22Rv1 (cell line): ENCODE measurements around the gene TRAPPC2.
"Not testable (repeated sequence)": the region's sequence is repeated elsewhere in the genome, so short reads cannot be mapped to it uniquely, and the experiment has no call there.

Source experiments
- H3K27ac ChIP-seq: fragments of 450-650 bp; 2 replicates; pipeline ENCODE4 v1.5.1; 2017
- CTCF ChIP-seq: fragments of 450-650 bp; IDR thresholded peaks from 2 replicates; pipeline ENCODE4 v1.5.1; 2017; ENCODE audit warnings: mild to moderate bottlenecking
- ZFX ChIP-seq: fragments of 450-650 bp; IDR thresholded peaks from 2 replicates; pipeline ENCODE4 v1.6.1; 2017; ENCODE audit warnings: antibody characterized with exemption, borderline replicate concordance

Gene TRAPPC2

GRCh38 chrX:13748486-13748885 lies 14.1 kb upstream of the TRAPPC2 start:
- H3K27ac ChIP-seq = no peak overlapping the region

GRCh38 chrX:13747836-13748235 lies 13.4 kb upstream of the TRAPPC2 start:
- H3K27ac ChIP-seq = no peak overlapping the region
- TF ChIP-seq CTCF = 0 out of 2 replicates have a peak, but pooled peaks have one; percentile 22
- no peak for TF ChIP-seq ZFX

More at GRCh38 chrX:13748486-13748885, 14.1 kb upstream of the TRAPPC2 start:
- TF ChIP-seq CTCF = no peak
- no peak for TF ChIP-seq ZFX

GRCh38 chrX:13742397-13743176 lies 8.2 kb upstream of the TRAPPC2 start:
- TF ChIP-seq ZFX (no peak), CTCF (no peak)
- no peak overlapping the region for H3K27ac ChIP-seq

- TF ChIP-seq CTCF = no peak
- TF ChIP-seq ZFX = no peak
- H3K27ac ChIP-seq = no peak overlapping the region
Observed at GRCh38 chrX:13741695-13742094, 7.3 kb upstream of the TRAPPC2 start.

GRCh38 chrX:13733506-13733905 lies 914 bp downstream of the TRAPPC2 start:
- TF ChIP-seq CTCF = no peak
- TF ChIP-seq ZFX = no peak
- H3K27ac ChIP-seq = peak overlapping the region; percentile 93

- no peak for TF ChIP-seq ZFX
- no peak for TF ChIP-seq CTCF
- no peak overlapping the region for H3K27ac ChIP-seq
Observed at GRCh38 chrX:13732246-13733067, 2.0 kb downstream of the TRAPPC2 start.

GRCh38 chrX:13730523-13730922 lies 3.9 kb downstream of the TRAPPC2 start:
- not testable (repeated sequence) for H3K27ac ChIP-seq

GRCh38 chrX:13726583-13726982 lies 7.8 kb downstream of the TRAPPC2 start:
- not testable (repeated sequence) for H3K27ac ChIP-seq

- H3K27ac ChIP-seq = not testable (repeated sequence)
Observed at GRCh38 chrX:13724878-13725277, 9.5 kb downstream of the TRAPPC2 start.
